ENCODE measurements around the gene PIBF1. TPM values are rescaled to one million over a fixed set of nuclear protein-coding genes. Genes with fewer than 3 reads are reported as not detected.

PIBF1 gene
- total RNA-seq, 1 experiment from 2014 or later, result 12.9 TPM

- ChIA-PET POLR2A (no interaction called here), CTCF (no interaction called here)
- H3K9me3 Mint-ChIP-seq, result no peaks in the 10 kb centered on the region
- no peaks in the 10 kb centered on the region for H3K27me3 Mint-ChIP-seq (ENCODE audit: low read depth)
- ATAC-seq (no peak), DNase-seq (ENCODE audit: low spot score) (no peak)
- H3K27ac Mint-ChIP-seq, result no peak overlapping the region; the same call in 1 of the 2 replicates
- H3K4me3 Mint-ChIP-seq, result no peak overlapping the region
- H3K4me1 Mint-ChIP-seq, result peaks cover 24% of the 10 kb centered on the region
- H3K36me3 Mint-ChIP-seq, result no peaks in the 10 kb centered on the region
- no peak for TF ChIP-seq ZNF396 (CRISPR knock-in tag; IDR thresholded peaks at IDR 0.05; ENCODE audit: borderline replicate concordance)
- TF ChIP-seq ZNF671 (CRISPR knock-in tag; IDR thresholded peaks at IDR 0.05), result no peak
- no peak for TF ChIP-seq ZNF263 (CRISPR knock-in tag; IDR thresholded peaks at IDR 0.05; ENCODE audit: low read depth)
- TF ChIP-seq ZNF423 (CRISPR knock-in tag; IDR thresholded peaks at IDR 0.05), result no peak
- TF ChIP-seq JUN (CRISPR knock-in tag; IDR thresholded peaks at IDR 0.05), result no peak
- no peak for TF ChIP-seq ESRRA (CRISPR knock-in tag; IDR thresholded peaks at IDR 0.05; ENCODE audit: borderline replicate concordance)
- no peak for TF ChIP-seq OVOL2 (CRISPR knock-in tag; IDR thresholded peaks at IDR 0.05; ENCODE audit: borderline replicate concordance)
- TF ChIP-seq TEAD1 (CRISPR knock-in tag; IDR thresholded peaks at IDR 0.05), result no peak
- TF ChIP-seq RELA (CRISPR knock-in tag; IDR thresholded peaks at IDR 0.05; ENCODE audit: borderline replicate concordance), result no peak
- no peak for TF ChIP-seq TP53 (CRISPR knock-in tag; IDR thresholded peaks at IDR 0.05)
- TF ChIP-seq FOXP1 (CRISPR knock-in tag; IDR thresholded peaks at IDR 0.05; ENCODE audit: borderline replicate concordance), result no peak
- TF ChIP-seq, protein P1, sequence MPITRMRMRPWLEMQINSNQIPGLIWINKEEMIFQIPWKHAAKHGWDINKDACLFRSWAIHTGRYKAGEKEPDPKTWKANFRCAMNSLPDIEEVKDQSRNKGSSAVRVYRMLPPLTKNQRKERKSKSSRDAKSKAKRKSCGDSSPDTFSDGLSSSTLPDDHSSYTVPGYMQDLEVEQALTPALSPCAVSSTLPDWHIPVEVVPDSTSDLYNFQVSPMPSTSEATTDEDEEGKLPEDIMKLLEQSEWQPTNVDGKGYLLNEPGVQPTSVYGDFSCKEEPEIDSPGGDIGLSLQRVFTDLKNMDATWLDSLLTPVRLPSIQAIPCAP (CRISPR knock-in tag; IDR thresholded peaks at IDR 0.05), result no peak
- no peak for TF ChIP-seq ELF4 (CRISPR knock-in tag; IDR thresholded peaks at IDR 0.05; ENCODE audit: low read depth)
- TF ChIP-seq, protein P2, sequence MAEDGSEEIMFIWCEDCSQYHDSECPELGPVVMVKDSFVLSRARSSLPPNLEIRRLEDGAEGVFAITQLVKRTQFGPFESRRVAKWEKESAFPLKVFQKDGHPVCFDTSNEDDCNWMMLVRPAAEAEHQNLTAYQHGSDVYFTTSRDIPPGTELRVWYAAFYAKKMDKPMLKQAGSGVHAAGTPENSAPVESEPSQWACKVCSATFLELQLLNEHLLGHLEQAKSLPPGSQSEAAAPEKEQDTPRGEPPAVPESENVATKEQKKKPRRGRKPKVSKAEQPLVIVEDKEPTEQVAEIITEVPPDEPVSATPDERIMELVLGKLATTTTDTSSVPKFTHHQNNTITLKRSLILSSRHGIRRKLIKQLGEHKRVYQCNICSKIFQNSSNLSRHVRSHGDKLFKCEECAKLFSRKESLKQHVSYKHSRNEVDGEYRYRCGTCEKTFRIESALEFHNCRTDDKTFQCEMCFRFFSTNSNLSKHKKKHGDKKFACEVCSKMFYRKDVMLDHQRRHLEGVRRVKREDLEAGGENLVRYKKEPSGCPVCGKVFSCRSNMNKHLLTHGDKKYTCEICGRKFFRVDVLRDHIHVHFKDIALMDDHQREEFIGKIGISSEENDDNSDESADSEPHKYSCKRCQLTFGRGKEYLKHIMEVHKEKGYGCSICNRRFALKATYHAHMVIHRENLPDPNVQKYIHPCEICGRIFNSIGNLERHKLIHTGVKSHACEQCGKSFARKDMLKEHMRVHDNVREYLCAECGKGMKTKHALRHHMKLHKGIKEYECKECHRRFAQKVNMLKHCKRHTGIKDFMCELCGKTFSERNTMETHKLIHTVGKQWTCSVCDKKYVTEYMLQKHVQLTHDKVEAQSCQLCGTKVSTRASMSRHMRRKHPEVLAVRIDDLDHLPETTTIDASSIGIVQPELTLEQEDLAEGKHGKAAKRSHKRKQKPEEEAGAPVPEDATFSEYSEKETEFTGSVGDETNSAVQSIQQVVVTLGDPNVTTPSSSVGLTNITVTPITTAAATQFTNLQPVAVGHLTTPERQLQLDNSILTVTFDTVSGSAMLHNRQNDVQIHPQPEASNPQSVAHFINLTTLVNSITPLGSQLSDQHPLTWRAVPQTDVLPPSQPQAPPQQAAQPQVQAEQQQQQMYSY (CRISPR knock-in tag; IDR thresholded peaks at IDR 0.05), result no peak
- TF ChIP-seq, protein P3, sequence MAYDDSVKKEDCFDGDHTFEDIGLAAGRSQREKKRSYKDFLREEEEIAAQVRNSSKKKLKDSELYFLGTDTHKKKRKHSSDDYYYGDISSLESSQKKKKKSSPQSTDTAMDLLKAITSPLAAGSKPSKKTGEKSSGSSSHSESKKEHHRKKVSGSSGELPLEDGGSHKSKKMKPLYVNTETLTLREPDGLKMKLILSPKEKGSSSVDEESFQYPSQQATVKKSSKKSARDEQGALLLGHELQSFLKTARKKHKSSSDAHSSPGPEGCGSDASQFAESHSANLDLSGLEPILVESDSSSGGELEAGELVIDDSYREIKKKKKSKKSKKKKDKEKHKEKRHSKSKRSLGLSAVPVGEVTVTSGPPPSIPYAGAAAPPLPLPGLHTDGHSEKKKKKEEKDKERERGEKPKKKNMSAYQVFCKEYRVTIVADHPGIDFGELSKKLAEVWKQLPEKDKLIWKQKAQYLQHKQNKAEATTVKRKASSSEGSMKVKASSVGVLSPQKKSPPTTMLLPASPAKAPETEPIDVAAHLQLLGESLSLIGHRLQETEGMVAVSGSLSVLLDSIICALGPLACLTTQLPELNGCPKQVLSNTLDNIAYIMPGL (CRISPR knock-in tag; IDR thresholded peaks at IDR 0.05), result no peak
- TF ChIP-seq, protein P4, sequence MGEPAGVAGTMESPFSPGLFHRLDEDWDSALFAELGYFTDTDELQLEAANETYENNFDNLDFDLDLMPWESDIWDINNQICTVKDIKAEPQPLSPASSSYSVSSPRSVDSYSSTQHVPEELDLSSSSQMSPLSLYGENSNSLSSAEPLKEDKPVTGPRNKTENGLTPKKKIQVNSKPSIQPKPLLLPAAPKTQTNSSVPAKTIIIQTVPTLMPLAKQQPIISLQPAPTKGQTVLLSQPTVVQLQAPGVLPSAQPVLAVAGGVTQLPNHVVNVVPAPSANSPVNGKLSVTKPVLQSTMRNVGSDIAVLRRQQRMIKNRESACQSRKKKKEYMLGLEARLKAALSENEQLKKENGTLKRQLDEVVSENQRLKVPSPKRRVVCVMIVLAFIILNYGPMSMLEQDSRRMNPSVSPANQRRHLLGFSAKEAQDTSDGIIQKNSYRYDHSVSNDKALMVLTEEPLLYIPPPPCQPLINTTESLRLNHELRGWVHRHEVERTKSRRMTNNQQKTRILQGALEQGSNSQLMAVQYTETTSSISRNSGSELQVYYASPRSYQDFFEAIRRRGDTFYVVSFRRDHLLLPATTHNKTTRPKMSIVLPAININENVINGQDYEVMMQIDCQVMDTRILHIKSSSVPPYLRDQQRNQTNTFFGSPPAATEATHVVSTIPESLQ (CRISPR knock-in tag; IDR thresholded peaks at IDR 0.05), result no peak
These were observed 181.8 kb downstream of the PIBF1 start for GRCh38 chr13:72963762-72964161.

DNA sequence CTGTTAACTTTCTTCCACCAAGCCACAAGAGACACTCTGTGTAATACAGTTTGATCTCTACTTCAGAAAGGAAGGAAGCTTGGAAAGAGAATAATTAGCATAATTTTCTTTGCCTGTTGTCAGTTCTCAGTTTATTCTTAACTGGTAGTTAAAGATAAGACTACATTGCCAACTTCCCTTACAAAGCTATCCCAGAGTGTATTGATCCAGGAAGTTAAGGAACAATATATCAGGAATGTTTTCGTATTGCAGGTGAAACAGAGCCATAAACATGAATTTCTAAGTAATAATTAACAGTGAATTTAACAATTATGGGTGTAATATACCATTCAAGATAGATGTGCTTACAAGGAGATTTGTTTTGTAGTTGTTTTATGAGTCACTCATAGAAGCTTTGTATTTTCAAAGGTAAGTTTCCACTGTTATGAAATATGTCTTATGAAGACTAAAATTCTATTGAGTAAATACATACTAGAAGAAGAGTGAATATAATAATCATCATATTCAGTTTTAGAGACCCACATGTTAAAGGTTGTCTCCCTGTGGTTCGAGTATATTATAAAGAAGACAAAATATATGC is 188.5 kb downstream of the PIBF1 start:
- no peak for DNase-seq (ENCODE audit: low spot score)
- no peak overlapping the region for H3K27ac Mint-ChIP-seq
- H3K4me1 Mint-ChIP-seq, result peaks cover 6% of the 10 kb centered on the region
- H3K36me3 Mint-ChIP-seq, result no peaks in the 10 kb centered on the region; the same call in 1 of the 2 replicates
- ChIA-PET POLR2A (no interaction called here), CTCF (interaction anchor here (1.4 kb wide), 1 partner anchor 18 kb away, joined by 3 read pairs; no protein-coding TSS in a partner anchor)
- no peaks in the 10 kb centered on the region for H3K9me3 Mint-ChIP-seq
- H3K4me3 Mint-ChIP-seq, result no peak overlapping the region
- no peaks in the 10 kb centered on the region for H3K27me3 Mint-ChIP-seq (ENCODE audit: low read depth)
- TF ChIP-seq, protein P5, sequence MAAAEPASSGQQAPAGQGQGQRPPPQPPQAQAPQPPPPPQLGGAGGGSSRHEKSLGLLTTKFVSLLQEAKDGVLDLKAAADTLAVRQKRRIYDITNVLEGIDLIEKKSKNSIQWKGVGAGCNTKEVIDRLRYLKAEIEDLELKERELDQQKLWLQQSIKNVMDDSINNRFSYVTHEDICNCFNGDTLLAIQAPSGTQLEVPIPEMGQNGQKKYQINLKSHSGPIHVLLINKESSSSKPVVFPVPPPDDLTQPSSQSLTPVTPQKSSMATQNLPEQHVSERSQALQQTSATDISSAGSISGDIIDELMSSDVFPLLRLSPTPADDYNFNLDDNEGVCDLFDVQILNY (CRISPR knock-in tag; IDR thresholded peaks at IDR 0.05), result no peak
- ATAC-seq, result no peak

All from WTC11 (cell line).